Brain microvascular endothelial cell (primary cell): ENCODE measurements around the gene MC1R.
A peak's percentile ranks its signal among the peaks of the same experiment; 100 is the strongest.

Experiments used
- DNase-seq: peaks from one replicate; pipeline ENCODE4 v3.0.0-alpha.2; 2020
- H3K27ac ChIP-seq: fragments of 250-450 bp; sonication (Bioruptor Pico); 2 replicates; pipeline ENCODE4 v1.5.1; 2020; ENCODE audit warnings: mild to moderate bottlenecking, moderate library complexity
- H3K27me3 ChIP-seq: fragments of 250-450 bp; sonication (Bioruptor Pico); replicated peaks from 2 replicates; pipeline ENCODE4 v1.5.1; 2020; ENCODE audit warnings: mild to moderate bottlenecking
- H3K36me3 ChIP-seq: fragments of 250-450 bp; sonication (Bioruptor Pico); replicated peaks from 2 replicates; pipeline ENCODE4 v1.5.1; 2020; ENCODE audit warnings: mild to moderate bottlenecking
- H3K4me3 ChIP-seq: 2 replicates; pipeline ENCODE4 v1.5.1; 2011; ENCODE audit warnings: low read depth, mild to moderate bottlenecking, control low read depth, low read length, moderate library complexity
- in situ Hi-C: cut with HindIII; loops from 2 replicates; pipeline ENCODE4 v1.10.0; 2017; ENCODE audit warnings: low sequenced_read_pairs, low pct_ligation_motif_present
- TF ChIP-seq, protein P1 (sequence below): IDR thresholded peaks from 2 replicates; pipeline ENCODE4 v1.5.1; 2011; ENCODE audit warnings: low read depth, mild to moderate bottlenecking, moderate library complexity, low read length, control low read depth, inconsistent platforms; ENCODE audit errors: missing control alignments

MC1R gene

GRCh38 chr16:89906140-89907025 is 12.3 kb upstream of the MC1R start:
- in situ Hi-C loops = no loop called here
- no peaks in the 10 kb centered on the region for H3K27me3 ChIP-seq
- no peak overlapping the region for H3K27ac ChIP-seq
- no peak for DNase-seq
- no peak overlapping the region for H3K4me3 ChIP-seq
- TF ChIP-seq, protein P1, sequence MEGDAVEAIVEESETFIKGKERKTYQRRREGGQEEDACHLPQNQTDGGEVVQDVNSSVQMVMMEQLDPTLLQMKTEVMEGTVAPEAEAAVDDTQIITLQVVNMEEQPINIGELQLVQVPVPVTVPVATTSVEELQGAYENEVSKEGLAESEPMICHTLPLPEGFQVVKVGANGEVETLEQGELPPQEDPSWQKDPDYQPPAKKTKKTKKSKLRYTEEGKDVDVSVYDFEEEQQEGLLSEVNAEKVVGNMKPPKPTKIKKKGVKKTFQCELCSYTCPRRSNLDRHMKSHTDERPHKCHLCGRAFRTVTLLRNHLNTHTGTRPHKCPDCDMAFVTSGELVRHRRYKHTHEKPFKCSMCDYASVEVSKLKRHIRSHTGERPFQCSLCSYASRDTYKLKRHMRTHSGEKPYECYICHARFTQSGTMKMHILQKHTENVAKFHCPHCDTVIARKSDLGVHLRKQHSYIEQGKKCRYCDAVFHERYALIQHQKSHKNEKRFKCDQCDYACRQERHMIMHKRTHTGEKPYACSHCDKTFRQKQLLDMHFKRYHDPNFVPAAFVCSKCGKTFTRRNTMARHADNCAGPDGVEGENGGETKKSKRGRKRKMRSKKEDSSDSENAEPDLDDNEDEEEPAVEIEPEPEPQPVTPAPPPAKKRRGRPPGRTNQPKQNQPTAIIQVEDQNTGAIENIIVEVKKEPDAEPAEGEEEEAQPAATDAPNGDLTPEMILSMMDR = no peak
- peaks cover 70% of the 10 kb centered on the region for H3K36me3 ChIP-seq

DNA sequence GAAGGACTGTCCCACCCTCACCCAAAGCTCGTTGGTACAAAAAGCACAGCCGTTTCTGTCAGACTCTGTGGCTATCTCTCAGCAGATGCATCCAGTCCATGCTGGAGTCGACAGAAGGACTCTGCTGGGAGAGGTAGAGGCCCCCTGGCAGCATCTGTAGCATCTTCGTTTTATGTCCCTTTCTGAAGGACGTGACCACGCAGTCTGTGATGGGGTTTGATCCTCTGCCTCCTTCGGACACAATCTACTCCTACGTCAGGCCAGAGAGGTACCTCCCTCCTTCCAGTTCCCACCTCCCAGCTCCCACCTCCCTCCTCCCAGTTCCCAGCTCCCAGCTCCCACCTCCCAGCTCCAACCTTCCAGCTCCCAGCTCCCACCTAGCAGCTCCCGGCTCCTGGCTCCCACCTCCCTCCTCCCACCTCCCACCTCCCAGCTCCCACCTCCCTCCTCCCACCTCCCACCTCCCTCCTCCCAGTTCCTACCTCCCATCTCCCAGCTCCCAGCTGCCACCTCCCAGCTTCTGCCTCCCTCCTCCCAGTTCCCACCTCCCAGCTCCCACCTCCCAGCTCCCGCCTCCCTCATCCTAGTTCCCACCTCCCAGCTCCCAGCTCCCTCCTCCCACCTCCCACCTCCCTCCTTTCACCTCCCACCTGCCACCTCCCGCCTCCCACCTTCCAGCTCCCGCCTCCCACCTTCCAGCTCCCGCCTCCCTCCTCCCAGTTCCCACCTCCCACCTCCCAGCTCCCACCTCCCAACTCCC is 11.4 kb upstream of the MC1R start:
- H3K27ac ChIP-seq = no peak overlapping the region
- TF ChIP-seq, protein P1 = no peak
- no peak overlapping the region for H3K4me3 ChIP-seq
- H3K36me3 ChIP-seq = peaks cover 77% of the 10 kb centered on the region
- H3K27me3 ChIP-seq = no peaks in the 10 kb centered on the region
- in situ Hi-C loops = no loop called here
- no peak for DNase-seq

- in situ Hi-C loops = no loop called here
Measured at GRCh38 chr16:89908236-89908635, 10.4 kb upstream of the MC1R start.

DNA sequence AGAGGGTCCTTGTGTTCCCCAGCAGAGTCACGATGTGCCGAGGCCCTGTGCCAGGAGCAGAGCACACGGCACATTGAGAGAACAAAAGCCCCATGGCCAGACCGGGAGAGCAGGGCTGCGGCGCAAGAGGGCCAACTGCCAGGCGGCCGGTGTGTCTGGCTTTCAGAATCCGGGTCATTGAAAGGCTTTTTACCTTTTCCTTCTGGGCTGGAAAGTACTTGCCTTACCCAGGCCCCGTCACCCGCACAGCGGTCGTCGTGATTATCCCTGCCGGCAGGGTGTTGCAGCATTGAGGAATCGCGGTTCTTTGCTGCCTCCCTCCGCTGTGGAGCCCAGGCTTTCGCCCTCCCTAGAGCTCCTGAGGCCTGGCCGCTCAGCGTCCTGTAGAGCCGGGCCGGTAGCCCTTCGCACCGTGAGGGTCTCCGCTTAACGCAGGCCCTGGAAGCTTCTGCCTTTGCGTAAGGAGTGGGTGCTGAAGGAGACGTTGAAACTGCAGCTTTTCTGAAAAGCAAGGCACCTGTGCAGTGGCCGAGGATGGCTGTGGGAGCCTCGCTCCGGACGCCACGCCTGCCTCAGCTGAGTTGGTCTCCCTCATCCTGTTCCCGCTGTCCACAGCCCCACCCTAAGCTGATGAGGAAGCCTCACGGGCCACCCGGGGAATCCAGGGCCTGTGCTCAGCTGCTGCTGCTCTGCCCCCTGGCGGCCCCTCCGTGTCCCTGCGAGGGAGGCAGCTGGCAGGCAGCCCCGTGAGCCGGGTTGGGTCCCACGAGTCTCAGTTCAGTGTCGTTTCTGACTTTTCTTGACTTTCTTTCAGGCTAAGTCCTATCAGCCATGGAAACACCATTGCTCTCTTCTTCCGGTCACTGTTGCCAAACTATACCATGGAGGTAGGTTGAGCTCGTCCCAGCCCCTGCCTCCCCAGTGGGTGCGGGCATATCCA is 8.6 kb upstream of the MC1R start:
- Histone ChIP-seq H3K27me3 (no peaks in the 10 kb centered on the region), H3K36me3 (peaks cover 61% of the 10 kb centered on the region), H3K27ac (no peak overlapping the region), H3K4me3 (no peak overlapping the region)
- in situ Hi-C loops = no loop called here
- TF ChIP-seq, protein P1 = peak; percentile 97
- DNase-seq = peak; percentile 64

More at GRCh38 chr16:89908236-89908635, 10.4 kb upstream of the MC1R start:
- no peak overlapping the region for H3K27ac ChIP-seq
- TF ChIP-seq, protein P1 = no peak
- H3K27me3 ChIP-seq = no peaks in the 10 kb centered on the region
- no peak overlapping the region for H3K4me3 ChIP-seq
- DNase-seq = no peak
- peaks cover 78% of the 10 kb centered on the region for H3K36me3 ChIP-seq

DNA sequence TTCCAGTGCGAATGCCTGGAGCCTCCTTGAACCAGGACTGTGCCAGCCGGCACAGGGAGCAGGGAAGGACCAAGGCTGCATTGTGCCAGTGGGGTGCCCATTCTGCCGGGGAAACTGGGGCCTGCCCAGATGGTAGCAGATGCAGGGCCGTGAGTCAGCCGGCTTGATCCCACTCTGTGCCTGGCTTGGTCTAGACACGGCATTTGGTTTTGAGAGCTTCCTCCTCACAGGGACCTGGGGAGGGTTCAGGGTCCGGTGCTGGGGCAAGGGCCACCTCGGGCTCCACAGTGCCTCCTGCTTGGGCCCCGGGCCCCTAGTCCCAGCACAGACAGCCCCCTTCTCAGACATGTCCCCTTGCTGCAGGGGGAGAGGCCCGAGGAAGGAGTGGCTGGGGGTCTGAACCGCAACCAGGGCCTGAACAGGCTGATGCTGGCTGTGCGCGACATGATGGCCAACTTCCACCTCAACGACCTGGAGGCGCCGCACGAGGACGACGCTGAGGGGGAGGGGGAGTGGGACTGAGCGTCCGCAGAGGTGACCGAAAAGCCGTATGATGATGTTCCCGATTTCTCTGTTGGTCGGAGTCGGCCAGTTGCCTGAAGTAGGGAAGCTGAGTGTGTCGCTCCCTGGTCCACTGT is 7.8 kb upstream of the MC1R start:
- no peak for DNase-seq
- in situ Hi-C loops = no loop called here
- TF ChIP-seq, protein P1 = no peak
- Histone ChIP-seq H3K36me3 (peaks cover 53% of the 10 kb centered on the region), H3K27ac (no peak overlapping the region), H3K27me3 (no peaks in the 10 kb centered on the region), H3K4me3 (no peak overlapping the region)
